ENCODE data around the gene KIF6.

KIF6 gene

GRCh38 chr6:39440039-39440426 is 285.2 kb downstream of the KIF6 start:
- DNase-seq, result no peak

DNA sequence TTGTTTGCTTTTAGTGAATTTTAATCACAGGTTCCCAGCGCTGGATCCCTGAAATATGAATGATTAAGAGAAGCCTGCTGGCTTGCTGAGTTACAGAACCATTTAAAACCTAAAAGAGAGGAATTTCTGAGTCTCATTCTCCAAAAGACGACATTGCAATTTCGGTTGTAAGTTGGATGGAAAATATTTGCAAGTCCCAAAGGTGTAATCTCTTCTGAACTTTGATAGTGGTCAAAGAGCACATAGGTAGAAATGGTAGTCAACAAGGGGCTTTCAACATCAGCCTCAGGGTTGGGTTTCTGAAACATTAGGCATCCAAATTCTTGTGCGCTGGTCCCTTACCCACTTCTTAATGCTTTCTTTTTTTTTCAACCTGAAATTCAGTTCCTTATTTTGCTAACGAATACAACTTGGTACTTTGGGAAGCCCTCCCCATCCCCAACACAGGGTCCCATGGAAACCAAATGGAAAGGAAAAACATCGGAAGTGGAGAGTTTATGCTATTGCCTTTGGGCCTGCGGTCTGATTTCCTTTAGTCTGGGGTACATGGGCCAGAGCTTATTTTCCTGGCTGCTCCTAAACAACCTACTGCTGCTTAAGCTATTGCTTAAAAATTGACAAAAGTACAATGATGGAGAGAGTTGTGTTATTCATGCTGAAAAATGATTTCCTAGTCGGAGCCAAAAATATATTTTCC is 285.7 kb downstream of the KIF6 start:
- no peak for DNase-seq

DNA sequence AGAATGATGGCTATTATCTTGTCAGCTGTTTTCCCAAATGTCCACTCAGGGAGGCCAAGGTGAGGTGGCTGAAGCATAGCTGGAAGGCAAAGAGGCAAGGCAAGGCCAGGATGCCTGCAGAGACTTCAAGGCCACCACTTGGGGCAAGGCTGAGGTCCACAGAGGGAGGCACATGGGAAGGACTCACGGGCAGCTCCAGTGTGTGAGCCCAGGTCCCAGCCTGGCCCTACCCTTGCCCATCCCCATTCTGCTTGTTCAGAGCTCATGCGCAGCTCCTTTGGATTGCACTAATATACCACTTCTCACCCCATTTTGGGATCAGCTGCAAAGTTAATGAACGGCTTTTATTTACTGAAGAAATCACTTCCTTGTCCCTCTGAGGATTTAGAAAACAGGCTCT is 291.6 kb downstream of the KIF6 start:
- DNase-seq, result no peak

GRCh38 chr6:39432330-39433025 is 292.7 kb downstream of the KIF6 start:
- DNase-seq, result no peak

DNA sequence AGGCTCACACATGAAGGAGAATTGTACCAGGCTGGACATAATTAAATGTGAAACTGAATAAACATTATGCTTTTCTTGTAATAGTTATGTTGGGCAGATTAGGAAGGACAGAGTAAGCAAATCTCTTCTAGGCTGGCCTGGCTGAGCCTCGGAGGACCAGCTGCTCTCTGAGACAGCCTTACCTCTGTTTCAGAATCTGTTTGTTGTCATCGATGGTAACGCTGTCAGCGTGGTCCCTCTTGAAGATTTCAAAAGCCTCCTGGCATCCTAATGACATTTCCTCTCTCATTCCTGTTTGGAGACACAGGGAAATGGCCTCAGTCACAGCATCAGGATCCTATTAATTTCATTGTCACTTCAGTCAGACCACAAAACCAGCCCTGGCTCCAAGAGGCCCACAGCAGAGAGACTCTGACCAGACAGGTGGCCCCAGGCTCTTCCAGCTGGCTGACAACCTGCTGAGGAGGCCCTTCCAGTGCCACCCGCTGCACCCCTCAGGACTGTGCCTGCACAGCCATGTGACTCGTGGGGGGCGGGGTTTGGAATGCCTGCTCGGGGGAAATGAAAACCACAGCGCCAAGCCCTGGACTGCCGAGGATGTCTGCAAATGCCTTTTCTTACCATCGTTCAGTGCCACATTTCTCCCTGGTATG is 294.2 kb downstream of the KIF6 start:
- peak; percentile 95 for DNase-seq

- DNase-seq, result no peak
Measured at GRCh38 chr6:39430446-39430845, 294.8 kb downstream of the KIF6 start.

- no peak for DNase-seq
Measured at GRCh38 chr6:39428816-39429215, 296.4 kb downstream of the KIF6 start.

DNA sequence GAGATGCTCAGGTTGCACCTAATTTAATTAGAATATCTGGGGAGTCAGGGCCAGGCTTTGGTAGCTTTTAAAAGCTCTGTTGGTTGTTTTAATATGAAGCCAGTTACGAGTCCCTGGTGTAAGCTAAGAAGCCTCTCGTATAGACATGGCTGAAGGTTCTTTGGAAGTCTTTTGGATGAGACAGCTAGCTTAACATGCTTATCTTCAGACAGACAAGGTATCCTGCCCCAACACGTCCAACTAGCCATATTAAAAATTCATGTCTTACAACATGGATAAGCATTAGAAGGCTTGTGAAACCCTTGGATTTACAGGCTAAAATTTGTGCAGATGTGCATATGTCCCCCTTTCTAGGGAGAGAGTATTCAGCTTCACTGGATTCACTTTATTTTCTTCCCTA is 297.1 kb downstream of the KIF6 start:
- DNase-seq, result no peak

DNA sequence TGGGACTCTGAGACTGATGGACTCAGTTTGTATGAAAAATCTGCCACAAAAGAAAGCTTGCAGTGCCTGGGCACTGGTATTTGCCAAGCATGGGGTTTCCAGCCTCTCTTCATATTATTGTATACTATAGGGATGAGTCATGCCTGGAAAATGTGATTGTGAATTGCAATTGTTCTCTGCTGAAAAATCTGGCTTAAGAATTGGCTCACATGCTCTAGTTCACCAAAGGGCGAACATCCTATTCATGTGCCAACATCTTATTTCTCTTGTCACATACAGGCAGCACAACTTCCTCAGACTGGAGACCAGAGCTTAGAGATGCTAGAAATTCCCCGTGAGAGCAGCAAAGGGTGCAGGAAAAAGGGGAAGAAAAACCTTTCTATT is 299.1 kb downstream of the KIF6 start:
- DNase-seq, result no peak

- DNase-seq, result no peak
Measured at GRCh38 chr6:39425346-39426072, 299.7 kb downstream of the KIF6 start.

DNA sequence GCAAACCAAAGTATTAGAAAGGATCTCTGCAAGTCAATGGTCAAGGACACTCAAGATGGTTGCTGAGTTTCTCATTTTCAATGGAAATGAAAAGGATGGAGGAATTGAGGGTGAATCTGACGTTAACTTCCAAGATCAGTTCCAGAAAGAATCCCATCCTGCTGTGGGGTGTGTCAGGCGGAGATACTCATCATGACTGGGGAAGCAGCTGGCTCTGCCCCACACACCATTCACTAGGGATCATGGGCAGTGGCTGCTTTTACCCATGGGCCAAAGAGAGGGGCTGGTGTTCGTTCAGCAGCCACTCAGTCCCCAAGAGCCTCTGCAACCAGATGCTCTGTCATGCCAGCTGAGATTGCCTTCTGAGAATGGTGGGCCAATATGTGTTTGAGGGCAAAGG is 300.4 kb downstream of the KIF6 start:
- DNase-seq, result no peak

DNA sequence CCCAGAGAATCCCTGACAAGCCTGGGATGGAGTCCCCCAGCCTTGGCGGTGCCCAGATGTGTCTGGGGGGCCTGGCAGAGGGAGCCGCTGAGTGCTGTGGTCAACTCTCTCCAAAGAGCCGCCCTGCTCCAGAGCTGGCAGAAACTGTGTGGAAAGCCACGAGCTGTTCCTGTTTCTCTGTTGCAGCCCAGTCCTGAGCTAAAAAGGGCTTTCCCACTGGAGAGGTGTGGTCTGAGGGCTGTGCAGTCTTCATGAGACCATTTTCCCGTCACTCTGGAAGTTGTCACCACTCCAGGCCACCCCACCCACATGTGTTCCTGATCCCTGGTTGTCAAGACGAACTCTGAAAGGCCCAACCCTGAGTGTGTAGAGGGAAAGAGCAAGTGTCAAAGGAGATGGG is 303.0 kb downstream of the KIF6 start:
- no peak for DNase-seq

- DNase-seq, result no peak
Measured at GRCh38 chr6:39421383-39422225, 303.6 kb downstream of the KIF6 start.

- DNase-seq, result no peak
Measured at GRCh38 chr6:39420300-39421265, 304.6 kb downstream of the KIF6 start.

- DNase-seq, result no peak
Measured at GRCh38 chr6:39419607-39420006, 305.6 kb downstream of the KIF6 start.

GRCh38 chr6:39417440-39417839 is 307.8 kb downstream of the KIF6 start:
- no peak for DNase-seq

GRCh38 chr6:39416728-39417127 is 308.5 kb downstream of the KIF6 start:
- DNase-seq, result no peak

GRCh38 chr6:39416026-39416425 is 309.2 kb downstream of the KIF6 start:
- no peak for DNase-seq

GRCh38 chr6:39415482-39415881 is 309.7 kb downstream of the KIF6 start:
- DNase-seq, result no peak

- no peak for DNase-seq
Measured at GRCh38 chr6:39411465-39411864, 313.7 kb downstream of the KIF6 start.

DNA sequence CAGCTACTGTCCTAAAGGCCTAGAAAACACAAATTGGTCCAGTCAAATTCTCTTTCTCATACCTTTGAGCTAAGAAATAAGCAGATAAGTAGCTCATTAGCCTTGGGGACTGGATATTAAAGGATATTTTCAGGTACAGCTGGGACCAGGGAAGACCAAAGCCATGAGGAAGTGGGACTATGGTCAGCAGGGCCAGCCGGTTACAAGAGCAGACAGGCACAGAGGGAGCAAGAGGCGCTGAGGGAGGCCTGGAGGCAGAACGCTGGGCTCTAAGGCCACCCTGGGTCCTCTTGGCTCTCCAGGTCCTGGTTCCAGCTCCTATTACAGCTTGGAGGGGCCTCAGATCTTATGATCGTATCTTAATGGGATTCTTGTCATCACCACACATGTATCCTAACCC is 314.2 kb downstream of the KIF6 start:
- DNase-seq, result no peak

Data from DMS79 (cell line).